GM23338 (cell line): Measurements from ENCODE around the gene PHKA2. TPM values are rescaled to one million over a fixed set of nuclear protein-coding genes. Genes with fewer than 3 reads are reported as not detected.

Experiments used
- ATAC-seq: fragments of 200-7000 bp; cut with Tn5 transposase; 3 replicates; pipeline ENCODE4 v1.9.1; 2020
- DNase-seq: peaks from one replicate; pipeline ENCODE4 v3.0.0-alpha.2; 2015; ENCODE audit warnings: low spot score
- H2AFZ ChIP-seq: fragments of 200-600 bp; sonication (generic); 2 replicates; pipeline ENCODE4 v1.8.0; 2016; ENCODE audit warnings: antibody characterized with exemption, mild to moderate bottlenecking, moderate library complexity
- H3F3A ChIP-seq: fragments of 200-600 bp; sonication (generic); replicated peaks from 2 replicates; pipeline ENCODE4 v1.8.0; 2017; ENCODE audit warnings: antibody characterized with exemption, mixed run types, low read depth
- H3K27ac ChIP-seq: fragments of 200-600 bp; sonication (generic); 2 replicates; pipeline ENCODE4 v1.6.1; 2016; ENCODE audit warnings: low read depth
- H3K27me3 ChIP-seq: fragments of 200-600 bp; sonication (generic); 2 replicates; pipeline ENCODE4 v1.8.0; 2016; ENCODE audit warnings: mild to moderate bottlenecking, mixed run types, moderate library complexity; ENCODE audit not compliant: insufficient read depth
- H3K36me3 ChIP-seq: fragments of 200-600 bp; sonication (generic); 2 replicates; pipeline ENCODE4 v1.8.0; 2016; ENCODE audit warnings: mild to moderate bottlenecking; ENCODE audit not compliant: insufficient read depth
- H3K4me1 ChIP-seq: fragments of 200-600 bp; sonication (generic); 2 replicates; pipeline ENCODE4 v1.8.0; 2016; ENCODE audit warnings: mild to moderate bottlenecking, moderate library complexity; ENCODE audit not compliant: insufficient read depth
- H3K4me2 ChIP-seq: fragments of 200-600 bp; sonication (generic); 2 replicates; pipeline ENCODE4 v1.7.1; 2017; ENCODE audit warnings: mixed run types
- H3K4me3 ChIP-seq: fragments of 200-600 bp; sonication (generic); 2 replicates; pipeline ENCODE4 v1.6.1; 2016; ENCODE audit warnings: mixed run types
- H3K79me2 ChIP-seq: fragments of 200-600 bp; sonication (generic); replicated peaks from 2 replicates; pipeline ENCODE4 v1.8.0; 2017; ENCODE audit warnings: mild to moderate bottlenecking; ENCODE audit not compliant: insufficient read depth
- H3K9me2 ChIP-seq: fragments of 200-600 bp; sonication (generic); 2 replicates; pipeline ENCODE4 v1.8.0; 2017; ENCODE audit not compliant: insufficient read depth
- H4K20me1 ChIP-seq: fragments of 200-600 bp; sonication (generic); replicated peaks from 2 replicates; pipeline ENCODE4 v1.8.0; 2017; ENCODE audit warnings: mild to moderate bottlenecking; ENCODE audit not compliant: insufficient read depth
- H3K27ac Mint-ChIP-seq: 2 replicates; pipeline ENCODE4 v1.8.0; 2020; ENCODE audit warnings: inconsistent platforms, mild to moderate bottlenecking, moderate library complexity, mixed read lengths
- H3K27me3 Mint-ChIP-seq: 3 replicates; pipeline ENCODE4 v1.8.0; 2022; ENCODE audit warnings: low read depth, mild to moderate bottlenecking, moderate library complexity, mixed read lengths, inconsistent platforms; ENCODE audit not compliant: insufficient read depth, poor library complexity
- H3K36me3 Mint-ChIP-seq: 3 replicates; pipeline ENCODE4 v1.8.0; 2021; ENCODE audit warnings: low read depth, mild to moderate bottlenecking, inconsistent platforms, moderate library complexity, mixed read lengths
- H3K4me1 Mint-ChIP-seq: 3 replicates; pipeline ENCODE4 v1.8.0; 2020; ENCODE audit warnings: mild to moderate bottlenecking, inconsistent platforms, mixed read lengths
- H3K4me3 Mint-ChIP-seq: 3 replicates; pipeline ENCODE4 v1.8.0; 2021; ENCODE audit warnings: moderate library complexity, mild to moderate bottlenecking, inconsistent platforms, mixed read lengths
- H3K9me3 Mint-ChIP-seq: 3 replicates; pipeline ENCODE4 v1.8.0; 2020; ENCODE audit warnings: moderate library complexity, mild to moderate bottlenecking, inconsistent platforms, mixed read lengths
- CREB1 ChIP-seq: fragments of 250-450 bp; sonication (Bioruptor Pico); IDR thresholded peaks from 2 replicates; pipeline ENCODE4 v1.5.0; 2020; ENCODE audit warnings: low read depth, mild to moderate bottlenecking, moderate library complexity
- CTCF ChIP-seq, 2 experiments: fragments of 200-600 bp in 1 of 2; sonication (generic) in 1 of 2; conservative IDR thresholded peaks; 2 replicates each; pipeline versions ENCODE4 v1.5.1 to v1.6.1; 2016 to 2017; ENCODE audit warnings: antibody characterized with exemption in 2 of 2, low read depth in 2 of 2, mild to moderate bottlenecking in 2 of 2, moderate library complexity in 1 of 2
- ETS1 ChIP-seq: IDR thresholded peaks from 2 replicates; pipeline ENCODE4 v1.6.1; 2016; ENCODE audit warnings: antibody characterized with exemption
- EZH2 ChIP-seq: fragments of 200-600 bp; sonication (generic); IDR thresholded peaks from one replicate; pipeline ENCODE4 v1.8.0; 2017; ENCODE audit warnings: antibody characterized with exemption, mild to moderate bottlenecking, low read depth; ENCODE audit not compliant: unreplicated experiment
- EZH2phosphoT487 ChIP-seq: fragments of 200-600 bp; sonication (generic); IDR thresholded peaks from one replicate; pipeline ENCODE4 v1.8.1; 2018; ENCODE audit warnings: antibody characterized with exemption; ENCODE audit not compliant: unreplicated experiment
- JUNB ChIP-seq: IDR thresholded peaks from one replicate; pipeline ENCODE4 v1.6.1; 2016; ENCODE audit warnings: antibody characterized with exemption; ENCODE audit not compliant: unreplicated experiment
- NANOG ChIP-seq: IDR thresholded peaks from 2 replicates; pipeline ENCODE4 v1.6.1; 2016; ENCODE audit warnings: antibody characterized with exemption, borderline replicate concordance
- POLR2AphosphoS5 ChIP-seq: IDR thresholded peaks from 2 replicates; pipeline ENCODE4 v1.6.1; 2016; ENCODE audit warnings: antibody characterized with exemption, low read depth
- REST ChIP-seq: IDR thresholded peaks from one replicate; pipeline ENCODE4 v1.6.1; 2018; ENCODE audit warnings: antibody characterized with exemption; ENCODE audit not compliant: unreplicated experiment
- STAT1 ChIP-seq: IDR thresholded peaks from one replicate; pipeline ENCODE4 v1.6.1; 2016; ENCODE audit warnings: antibody characterized with exemption; ENCODE audit not compliant: unreplicated experiment
- ZNF114 ChIP-seq: fragments of 250-450 bp; sonication (Bioruptor Pico); IDR thresholded peaks from 2 replicates; pipeline ENCODE4 v1.5.0; 2020; ENCODE audit warnings: mild to moderate bottlenecking, moderate library complexity
- ZNF331 ChIP-seq: fragments of 250-450 bp; sonication (Bioruptor Pico); IDR thresholded peaks from 2 replicates; pipeline ENCODE4 v1.5.0; 2020; ENCODE audit warnings: low read depth, mild to moderate bottlenecking, moderate library complexity
- ZNF462 ChIP-seq: fragments of 250-450 bp; sonication (Bioruptor Pico); IDR thresholded peaks from 2 replicates; pipeline ENCODE4 v1.5.0; 2020; ENCODE audit warnings: mild to moderate bottlenecking, moderate library complexity
- polyA plus RNA-seq: library from polyadenylated mRNA; unstranded; fragments of >200 nt; fragmentation: Nextera tagmentation; extraction: Ambion mirVana; gene quantifications from 2 replicates; pipeline ENCODE4 v1.2.1, GENCODE V29; 2016
- total RNA-seq: library from RNA; depleted of rRNA; stranded (reverse); fragments of >200 nt; shearing (Covaris generic); gene quantifications from 2 replicates; pipeline ENCODE4 v1.2.3, GENCODE V29; 2014

PHKA2 gene
- total and polyA plus RNA-seq, 2 experiments from 2014 or later = 8.0 to 23.9 TPM

- H3K27ac Mint-ChIP-seq = no peak overlapping the region
- Histone ChIP-seq H3K9me2 (no peaks in the 10 kb centered on the region), H3K36me3 (no peaks in the 10 kb centered on the region), H3K4me1 (no peaks in the 10 kb centered on the region), H3K4me2 (no peak overlapping the region), H3K4me3 (no peak overlapping the region), H2AFZ (no peak overlapping the region), H3F3A (no peaks in the 10 kb centered on the region), H3K79me2 (no peaks in the 10 kb centered on the region), H3K27me3 (no peaks in the 10 kb centered on the region), H4K20me1 (no peaks in the 10 kb centered on the region), H3K27ac (no peak overlapping the region)
- peaks cover 19% of the 10 kb centered on the region for H3K27me3 Mint-ChIP-seq
- no peaks in the 10 kb centered on the region; the same call in none of the 3 replicates for H3K9me3 Mint-ChIP-seq
- DNase-seq (peak; percentile 49), ATAC-seq (no peak; the same call in 2 of the 3 replicates)
- H3K4me3 Mint-ChIP-seq = no peak overlapping the region
- TF ChIP-seq ZNF462 (CRISPR knock-in tag) (no peak), JUNB (no peak), CTCF (conservative IDR thresholded peaks at IDR 0.05; ENCODE audit: low read depth in 2 of 2) (no peak), ETS1 (no peak), CREB1 (CRISPR knock-in tag) (no peak), ZNF331 (CRISPR knock-in tag) (no peak), EZH2 (no peak), NANOG (no peak), POLR2AphosphoS5 (no peak), ZNF114 (CRISPR knock-in tag) (no peak), REST (no peak), STAT1 (no peak), EZH2phosphoT487 (no peak)
- no peaks in the 10 kb centered on the region for H3K36me3 Mint-ChIP-seq
- peaks cover 23% of the 10 kb centered on the region for H3K4me1 Mint-ChIP-seq
Observed at GRCh38 chrX:18883234-18883960, 100.5 kb downstream of the PHKA2 start.
